HG03354 (cell line): Measurements from ENCODE around the gene LDLRAD4.
"Not testable (repeated sequence)": the region's sequence is repeated elsewhere in the genome, so short reads cannot be mapped to it uniquely, and the experiment has no call there.

Experiments
- ATAC-seq: cut with Tn5 transposase; IDR thresholded peaks from one replicate; pipeline ENCODE4 v1.9.1; 2021; ENCODE audit warnings: mild to moderate bottlenecking; ENCODE audit not compliant: unreplicated experiment, poor library complexity, severe bottlenecking

LDLRAD4 gene

GRCh38 chr18:13681701-13682100 lies 463.1 kb downstream of the LDLRAD4 start:
- no peak for ATAC-seq

GRCh38 chr18:13684546-13684945 lies 466.0 kb downstream of the LDLRAD4 start:
- no peak for ATAC-seq

GRCh38 chr18:13688191-13689136 lies 469.9 kb downstream of the LDLRAD4 start:
- no peak for ATAC-seq

GRCh38 chr18:13690060-13690459 lies 471.5 kb downstream of the LDLRAD4 start:
- not testable (repeated sequence) for ATAC-seq

- ATAC-seq = not testable (repeated sequence)
Measured at GRCh38 chr18:13695337-13695736, 476.8 kb downstream of the LDLRAD4 start.

- no peak for ATAC-seq
Measured at GRCh38 chr18:13696961-13697360, 478.4 kb downstream of the LDLRAD4 start.

GRCh38 chr18:13700153-13700552 lies 481.6 kb downstream of the LDLRAD4 start:
- no peak for ATAC-seq
